Dedifferentiated amniotic fluid mesenchymal stem cell (primary cell): ENCODE data around the gene DVL1.
A peak's percentile ranks its signal among the peaks of the same experiment; 100 is the strongest.

Experiments
- DNase-seq: peaks from one replicate; pipeline ENCODE4 v3.0.0-alpha.2; 2016; ENCODE audit errors: extremely low spot score

DVL1 gene

DNA sequence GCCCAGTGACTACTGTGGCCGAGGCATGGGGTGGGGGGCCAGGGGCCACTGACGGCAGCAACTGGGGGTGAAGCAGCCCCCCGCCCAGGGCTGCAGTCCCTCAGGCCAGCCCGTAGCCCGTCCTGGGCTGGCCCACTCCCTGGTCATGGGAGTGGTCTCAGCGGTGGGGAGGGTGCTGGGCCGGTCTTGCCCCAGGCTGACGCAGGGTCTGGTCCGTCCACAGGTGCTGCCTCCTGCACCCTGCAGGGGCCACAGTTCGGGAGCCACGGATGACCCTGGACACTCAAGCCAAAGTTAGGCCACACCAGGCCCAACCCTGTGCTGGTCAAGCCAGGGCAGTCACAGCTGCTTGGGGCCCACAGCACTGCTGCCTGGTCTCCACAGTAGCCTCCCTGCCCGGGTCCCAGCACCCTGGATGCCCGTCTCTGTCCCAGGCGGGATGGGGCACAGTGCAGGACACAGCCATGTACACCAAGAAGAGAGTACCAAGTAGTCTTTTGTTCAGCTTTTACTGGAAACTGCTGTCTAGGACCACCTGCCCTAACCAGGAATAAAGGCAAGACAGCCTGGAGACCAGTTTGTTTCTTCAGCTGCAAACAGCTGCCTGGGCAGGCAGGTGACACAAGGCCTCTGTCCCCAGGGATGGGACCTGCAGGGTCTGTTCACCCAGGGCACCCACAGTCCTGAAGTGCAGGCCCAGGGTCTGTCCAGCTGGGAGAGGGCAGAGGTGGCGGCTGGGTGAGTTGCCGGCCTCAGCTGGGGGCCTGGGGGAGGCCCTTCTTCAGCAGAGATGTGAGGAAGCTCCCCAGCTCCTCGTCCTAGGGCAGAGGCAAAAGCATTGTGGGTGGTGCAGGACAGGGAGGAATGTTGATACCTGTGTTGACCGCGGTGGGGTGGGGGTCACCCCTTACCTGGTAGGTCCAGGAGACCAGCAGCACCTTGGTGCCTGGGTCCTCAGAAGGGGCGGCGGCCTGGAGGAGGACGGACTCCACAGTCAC lies 37.8 kb downstream of the DVL1 start:
- no peak for DNase-seq

GRCh38 chr1:1310476-1311053 lies 38.7 kb downstream of the DVL1 start:
- DNase-seq: no peak

DNA sequence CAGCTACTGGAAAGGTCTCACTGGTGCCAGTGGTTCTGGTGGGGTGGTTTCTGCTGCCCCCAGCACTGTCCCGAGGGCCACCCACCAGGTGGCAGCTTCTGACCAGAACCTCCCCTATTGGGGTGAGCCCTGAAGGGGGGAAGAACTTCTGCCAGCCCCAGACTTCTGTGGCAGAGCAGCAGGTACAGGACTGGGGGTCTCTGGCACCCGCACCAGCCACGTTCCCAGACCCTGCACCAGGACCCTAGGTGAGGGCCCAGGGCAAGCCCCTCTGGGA lies 39.2 kb downstream of the DVL1 start:
- DNase-seq: no peak

DNA sequence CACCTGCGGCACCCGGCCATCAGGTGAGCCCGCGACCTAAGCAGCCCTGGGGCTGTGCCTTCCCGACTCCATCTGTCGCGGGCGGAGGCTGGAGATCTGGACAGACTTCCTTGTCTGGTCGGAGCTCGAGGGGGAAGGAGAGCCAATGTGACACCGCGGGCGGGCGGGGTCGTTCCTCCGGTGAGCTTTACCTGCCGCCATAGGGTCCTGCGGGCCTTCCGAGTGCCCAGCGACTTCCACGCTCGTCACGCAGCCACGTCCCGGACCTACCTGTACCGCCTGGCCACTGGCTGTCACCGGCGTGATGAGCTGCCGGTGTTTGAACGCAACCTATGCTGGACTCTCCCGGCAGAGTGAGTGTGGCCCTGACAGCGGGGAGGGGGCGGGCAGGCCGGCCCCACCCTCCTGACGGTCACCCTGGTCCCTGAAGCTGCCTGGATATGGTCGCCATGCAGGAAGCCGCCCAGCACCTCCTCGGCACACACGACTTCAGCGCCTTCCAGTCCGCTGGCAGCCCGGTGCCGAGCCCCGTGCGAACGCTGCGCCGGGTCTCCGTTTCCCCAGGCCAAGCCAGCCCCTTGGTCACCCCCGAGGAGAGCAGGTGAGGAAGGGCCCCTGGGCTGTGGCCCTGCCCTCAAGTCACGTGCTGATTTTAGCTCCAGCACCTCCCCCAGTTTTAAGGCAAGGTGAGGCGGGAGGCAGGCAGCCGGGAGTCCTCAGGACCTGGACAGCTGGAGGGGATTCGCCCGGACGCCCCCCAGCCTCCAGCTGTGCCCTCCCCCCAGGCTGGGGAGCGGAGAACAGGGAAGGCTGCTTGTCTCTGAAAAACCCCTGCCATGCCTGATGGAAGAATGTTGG lies 39.7 kb downstream of the DVL1 start:
- DNase-seq: no peak

GRCh38 chr1:1308756-1309250 lies 40.4 kb downstream of the DVL1 start:
- no peak for DNase-seq

DNA sequence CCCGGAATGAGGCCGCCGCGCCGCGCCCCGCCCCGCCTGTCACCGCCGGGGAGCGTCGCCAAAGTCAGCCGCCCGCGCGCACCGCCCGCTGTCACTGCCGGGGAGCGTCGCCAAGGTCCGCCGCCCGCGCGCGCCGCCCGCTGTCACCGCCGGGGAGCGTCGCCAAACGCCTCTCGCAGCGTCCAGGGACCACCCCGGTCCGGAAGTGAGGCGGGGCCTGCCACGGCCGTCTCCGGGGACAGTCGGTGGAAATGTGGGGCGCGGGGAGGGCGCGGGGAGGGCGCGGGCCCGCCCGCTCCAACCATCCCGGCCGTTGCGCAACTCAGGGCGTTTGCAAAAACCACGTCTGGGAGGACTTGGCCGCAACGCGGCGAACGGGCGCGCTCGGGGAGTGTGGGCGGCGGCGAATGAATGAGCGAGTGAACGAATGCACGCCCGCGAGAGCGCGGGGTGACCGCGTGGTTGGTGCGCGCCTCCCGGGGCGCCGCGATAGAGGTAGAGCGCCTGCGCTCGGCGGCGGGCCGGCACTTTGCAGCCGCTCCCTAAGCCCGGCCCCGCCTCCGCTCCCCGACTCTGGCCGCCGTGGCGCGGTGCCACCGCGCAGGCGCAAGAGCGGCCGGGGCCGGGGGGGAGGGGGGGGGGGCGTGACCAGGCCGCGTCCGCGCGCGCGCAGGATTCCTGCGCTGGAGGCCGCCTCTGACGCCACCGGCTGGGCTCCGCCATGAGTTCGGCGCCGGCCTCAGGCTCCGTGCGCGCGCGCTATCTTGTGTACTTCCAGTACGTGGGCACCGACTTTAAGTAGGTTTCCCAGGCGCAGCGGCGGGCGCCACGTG lies 41.1 kb downstream of the DVL1 start, which contains the start of the genes ACAP3 and PUSL1:
Gene ACAP3, minus strand, starts transcription at position 8 of the 833 bp plus-strand sequence. CDS start 115 bp downstream, outside the sequence.
Gene PUSL1, plus strand, starts transcription at position 675 of the 833 bp plus-strand sequence. Its CDS starts 47 bp downstream, at position 722.
- DNase-seq: peak; percentile 88

- no peak for DNase-seq
Measured at GRCh38 chr1:1307261-1307922, 41.8 kb downstream of the DVL1 start.

GRCh38 chr1:1306661-1307260 lies 42.5 kb downstream of the DVL1 start:
- no peak for DNase-seq

DNA sequence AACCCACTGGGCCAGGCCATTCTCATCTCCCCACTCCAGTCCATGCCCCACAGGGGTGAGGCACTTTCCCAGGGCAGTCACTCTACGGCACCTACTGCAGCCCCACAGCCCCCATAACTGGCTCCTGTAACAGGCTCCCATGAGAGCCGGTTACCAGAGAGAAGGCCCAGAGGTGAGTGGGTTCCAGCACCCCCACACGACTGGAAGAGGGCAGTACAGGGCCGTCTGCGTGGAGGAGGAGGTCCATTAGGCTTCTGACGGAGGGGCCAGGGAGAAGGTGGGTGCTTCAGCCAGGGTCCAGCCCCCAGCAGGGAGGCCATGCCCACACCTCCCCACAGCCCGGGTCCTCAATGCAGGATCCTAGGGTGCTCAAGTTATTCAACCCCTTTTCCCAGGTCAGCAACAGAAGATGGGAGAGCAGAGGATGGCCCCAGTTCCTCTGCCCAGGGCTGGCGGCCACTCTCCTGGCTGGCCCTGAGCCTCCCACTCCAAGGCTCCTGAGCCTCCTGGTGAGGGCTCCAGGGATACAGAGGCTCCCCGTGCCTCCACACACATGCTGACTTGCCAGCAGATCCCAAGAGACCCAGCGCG lies 43.1 kb downstream of the DVL1 start:
- DNase-seq: no peak

DNA sequence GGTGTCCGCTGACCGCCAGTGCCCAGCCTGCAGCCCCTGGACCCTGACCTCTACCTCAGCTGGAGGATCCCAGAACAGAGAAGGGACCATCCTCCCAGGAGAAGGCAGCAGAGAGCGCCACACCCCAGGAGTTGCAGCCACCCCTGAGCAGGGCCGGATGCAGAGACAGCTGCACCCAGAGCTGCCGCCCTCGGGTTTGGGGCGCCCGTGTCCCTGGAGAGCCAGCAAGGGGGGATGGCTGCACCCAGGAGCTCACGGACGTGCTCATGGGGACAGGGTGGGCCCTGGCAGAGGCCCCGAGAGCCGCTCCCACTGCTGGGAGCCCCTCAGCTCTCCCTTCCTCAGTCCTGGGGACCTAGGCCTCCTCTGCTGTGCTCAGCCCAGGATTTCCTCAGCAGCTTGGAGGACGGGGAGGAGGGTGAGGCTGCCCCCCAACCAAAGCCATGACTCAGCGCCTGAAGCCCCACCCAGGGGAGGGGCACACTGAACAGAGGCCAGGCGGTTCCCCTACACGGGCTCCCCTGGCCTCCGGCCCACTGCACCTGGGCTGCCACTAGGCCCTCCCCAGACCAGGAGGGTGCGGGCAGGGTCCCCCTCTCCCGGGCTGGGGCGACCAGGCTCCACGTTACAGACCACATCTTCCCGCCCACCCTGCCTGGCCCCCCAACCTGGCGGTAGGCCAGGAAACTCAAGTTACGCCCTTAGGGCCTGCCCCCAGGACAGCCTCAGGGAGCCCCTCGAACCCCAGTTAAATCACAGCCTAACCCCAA lies 43.7 kb downstream of the DVL1 start:
- DNase-seq: peak; percentile 54

- peak; percentile 45 for DNase-seq
Measured at GRCh38 chr1:1304331-1305299, 44.6 kb downstream of the DVL1 start.

DNA sequence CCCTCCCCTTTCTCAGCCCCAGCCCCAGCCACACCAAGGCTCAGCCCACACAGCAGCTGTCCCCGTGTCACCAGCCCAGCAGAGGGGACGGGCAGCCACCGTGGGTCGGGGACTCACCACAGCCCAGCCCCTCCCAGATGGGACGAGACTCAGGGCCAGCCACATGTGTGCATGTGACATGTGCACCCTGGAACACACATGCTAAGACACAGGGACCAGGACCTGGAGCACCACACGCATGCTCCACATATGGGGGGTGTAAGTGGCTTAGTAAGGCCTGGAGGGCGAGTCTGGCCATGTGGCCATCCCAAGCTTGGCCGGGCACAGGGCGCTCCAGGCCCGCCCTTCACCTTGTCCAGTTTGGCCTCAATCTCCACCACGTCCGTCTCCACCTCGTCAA lies 45.5 kb downstream of the DVL1 start:
- no peak for DNase-seq

DNA sequence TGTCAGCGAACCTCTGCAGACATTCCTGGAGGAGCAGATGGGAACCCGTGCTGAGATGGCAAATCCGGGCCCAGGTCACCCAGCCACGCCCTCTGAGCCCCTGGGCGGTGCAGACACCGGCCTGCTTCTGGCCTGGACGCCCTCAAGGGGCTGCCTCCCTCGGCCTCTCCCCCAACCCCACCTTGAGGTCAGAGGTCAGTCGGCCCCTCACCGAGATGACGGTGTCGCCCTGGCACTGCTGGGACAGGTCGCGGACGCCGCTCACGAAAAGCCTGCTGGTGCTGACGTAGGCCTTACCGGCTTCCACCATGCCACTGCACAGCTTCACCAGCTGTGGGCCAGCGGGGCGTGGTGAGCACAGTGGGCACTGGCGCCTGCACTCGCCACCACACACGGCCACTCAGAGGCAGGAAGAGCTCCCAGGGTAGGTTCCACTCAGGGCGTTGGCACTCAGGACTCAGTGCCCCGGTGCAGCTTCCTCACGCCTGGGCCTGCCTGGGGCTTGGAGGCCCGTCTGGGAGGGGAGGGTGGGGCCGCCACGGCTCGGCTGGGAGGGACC lies 46.2 kb downstream of the DVL1 start:
- no peak for DNase-seq

DNA sequence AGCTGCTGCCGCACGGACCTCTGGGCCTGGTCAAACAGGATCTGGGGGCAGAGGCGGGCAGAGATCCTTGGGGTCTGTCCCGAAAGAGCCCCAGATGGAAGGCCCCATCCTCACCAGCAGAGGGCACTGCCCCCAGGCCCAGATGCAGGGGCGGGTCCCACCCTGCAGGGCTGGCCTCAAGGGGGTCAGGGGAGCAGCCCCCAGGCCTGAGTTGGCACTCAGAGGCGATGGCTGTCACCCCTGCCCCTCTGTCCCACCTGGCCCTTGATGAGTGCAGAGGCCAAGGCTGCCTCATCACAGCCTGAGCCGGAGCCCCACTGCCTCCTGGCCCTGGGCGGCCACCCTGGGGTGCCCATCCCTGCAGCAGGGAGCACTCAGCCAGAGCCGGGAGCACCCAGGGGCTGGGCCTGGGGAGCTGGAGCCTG lies 47.2 kb downstream of the DVL1 start:
- DNase-seq: no peak

DNA sequence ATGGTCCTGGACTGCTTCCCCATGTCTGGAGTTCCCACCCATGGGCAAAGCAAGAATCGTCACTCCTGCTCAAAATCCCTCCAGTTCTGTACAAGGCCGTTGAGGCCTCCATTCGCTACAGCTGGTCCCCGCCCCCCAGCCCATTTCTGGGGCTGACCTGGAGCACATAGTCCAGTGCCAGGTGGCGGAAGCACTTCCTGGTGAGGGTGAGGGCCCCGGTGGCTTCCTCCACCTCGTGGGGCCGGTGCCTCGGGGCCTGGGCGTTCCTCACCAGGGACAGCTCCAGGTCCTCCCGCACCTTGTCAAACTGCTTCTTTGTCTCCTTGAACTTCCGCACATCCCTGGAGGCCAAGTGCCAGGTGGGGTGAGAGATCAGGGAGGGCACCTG lies 48.9 kb downstream of the DVL1 start:
- DNase-seq: no peak

DNA sequence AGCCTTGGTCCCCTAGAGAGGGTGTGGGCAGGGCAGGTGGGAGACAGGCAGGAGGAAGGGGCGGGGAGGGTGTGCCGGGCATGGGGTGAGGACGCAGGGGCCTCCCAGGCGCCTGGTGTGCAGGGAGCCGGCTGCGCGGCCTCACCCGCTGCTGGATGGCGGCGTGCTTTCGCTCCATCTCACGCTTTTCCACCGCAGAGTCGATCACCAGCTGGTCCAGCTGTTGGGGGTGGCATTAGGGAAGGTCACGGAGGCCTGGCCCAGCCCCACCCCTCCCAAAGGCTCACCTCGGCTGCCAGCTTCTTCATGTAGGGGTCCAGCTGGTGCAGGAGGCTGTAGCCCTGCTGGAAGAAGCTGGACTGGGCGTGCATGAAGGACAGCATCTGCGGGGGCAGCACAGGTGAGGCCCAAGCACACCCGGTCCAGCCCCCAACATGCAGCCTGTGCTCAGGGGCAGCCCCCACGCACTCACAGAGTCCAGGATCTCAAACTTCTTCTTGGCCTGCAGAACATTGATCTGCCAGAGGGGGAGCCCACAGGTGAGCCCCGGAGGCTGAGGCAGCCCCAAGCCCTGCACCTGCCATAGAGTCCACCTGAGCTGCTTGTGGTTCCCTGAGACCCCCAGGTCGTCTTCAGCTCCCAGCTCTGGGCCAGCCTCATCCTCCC lies 49.4 kb downstream of the DVL1 start:
- DNase-seq: no peak
